Esophagus squamous epithelium (tissue), 5 donors: ENCODE measurements around the gene CCDC88C. TPM values are rescaled to one million over a fixed set of nuclear protein-coding genes. Genes with fewer than 3 reads are reported as not detected.

Source experiments
- DNase-seq: peaks from one replicate; lab custom pipeline; 2025; lab: John Stamatoyannopoulos, UW
- H3K27ac ChIP-seq, 4 donors: fragments of 200-600 bp; sonication (generic); one replicate each; pipeline ENCODE4 v1.5.1; 2016 to 2019; ENCODE audit warnings: mild to moderate bottlenecking in 1 of 4
- H3K27me3 ChIP-seq, 4 donors: fragments of 200-600 bp; sonication (generic); 1 replicate in 3 of 4; 2 replicates in 1 of 4; pipeline versions ENCODE4 v1.5.1 to v1.6.0; 2017 to 2021; ENCODE audit warnings: antibody characterized with exemption in 1 of 4
- H3K36me3 ChIP-seq, 3 donors: fragments of 200-600 bp; sonication (generic); one replicate each; pipeline ENCODE4 v1.5.1; 2016 to 2019
- H3K4me1 ChIP-seq, 3 donors: fragments of 200-600 bp; sonication (generic); one replicate each; pipeline ENCODE4 v1.5.1; 2017 to 2019
- H3K4me3 ChIP-seq, 4 donors: fragments of 200-600 bp; sonication (generic); 1 replicate in 3 of 4; 2 replicates in 1 of 4; pipeline ENCODE4 v1.5.1; 2016 to 2019; ENCODE audit warnings: mild to moderate bottlenecking in 2 of 4, moderate library complexity in 1 of 4
- H3K9me3 ChIP-seq, 3 donors: fragments of 200-600 bp; sonication (generic); one replicate each; pipeline ENCODE4 v1.5.1; 2016 to 2019
- POLR2A ChIP-seq, 4 donors: fragments of 450-650 bp; IDR thresholded peaks; one replicate each; pipeline ENCODE4 v1.6.1; 2017; ENCODE audit warnings: antibody characterized with exemption in 4 of 4, mild to moderate bottlenecking in 4 of 4, moderate library complexity in 3 of 4
- WGBS, 2 donors: methylation state at CpG; one replicate each; pipeline ENCODE4 v1.1.5; 2018; 5-methylcytosine and 5-hydroxymethylcytosine counted together
- intact Hi-C: fragments of 100-400 bp; cut with DNase I; formaldehyde crosslinking; loops from one replicate; pipeline ENCODE4 v1.15.0; 2022
- total RNA-seq, 4 donors: library from RNA; depleted of rRNA; stranded (reverse); fragments of >200 nt; gene quantifications; one replicate each; pipeline ENCODE4 v1.1.0, GENCODE V29; 2016
- TF ChIP-seq, protein P1 (sequence below), 6 experiments: fragments of 450-650 bp in 4 of 6; fragments of 200-600 bp in 2 of 6; sonication (generic) in 2 of 6; IDR thresholded peaks; one replicate each; pipeline ENCODE4 v1.5.1; 2016 to 2019; ENCODE audit warnings: antibody characterized with exemption in 6 of 6, mild to moderate bottlenecking in 4 of 6, moderate library complexity in 4 of 6
- donor health status: DM: yes; HTN: yes; CAD: no.

CCDC88C gene, protein sequence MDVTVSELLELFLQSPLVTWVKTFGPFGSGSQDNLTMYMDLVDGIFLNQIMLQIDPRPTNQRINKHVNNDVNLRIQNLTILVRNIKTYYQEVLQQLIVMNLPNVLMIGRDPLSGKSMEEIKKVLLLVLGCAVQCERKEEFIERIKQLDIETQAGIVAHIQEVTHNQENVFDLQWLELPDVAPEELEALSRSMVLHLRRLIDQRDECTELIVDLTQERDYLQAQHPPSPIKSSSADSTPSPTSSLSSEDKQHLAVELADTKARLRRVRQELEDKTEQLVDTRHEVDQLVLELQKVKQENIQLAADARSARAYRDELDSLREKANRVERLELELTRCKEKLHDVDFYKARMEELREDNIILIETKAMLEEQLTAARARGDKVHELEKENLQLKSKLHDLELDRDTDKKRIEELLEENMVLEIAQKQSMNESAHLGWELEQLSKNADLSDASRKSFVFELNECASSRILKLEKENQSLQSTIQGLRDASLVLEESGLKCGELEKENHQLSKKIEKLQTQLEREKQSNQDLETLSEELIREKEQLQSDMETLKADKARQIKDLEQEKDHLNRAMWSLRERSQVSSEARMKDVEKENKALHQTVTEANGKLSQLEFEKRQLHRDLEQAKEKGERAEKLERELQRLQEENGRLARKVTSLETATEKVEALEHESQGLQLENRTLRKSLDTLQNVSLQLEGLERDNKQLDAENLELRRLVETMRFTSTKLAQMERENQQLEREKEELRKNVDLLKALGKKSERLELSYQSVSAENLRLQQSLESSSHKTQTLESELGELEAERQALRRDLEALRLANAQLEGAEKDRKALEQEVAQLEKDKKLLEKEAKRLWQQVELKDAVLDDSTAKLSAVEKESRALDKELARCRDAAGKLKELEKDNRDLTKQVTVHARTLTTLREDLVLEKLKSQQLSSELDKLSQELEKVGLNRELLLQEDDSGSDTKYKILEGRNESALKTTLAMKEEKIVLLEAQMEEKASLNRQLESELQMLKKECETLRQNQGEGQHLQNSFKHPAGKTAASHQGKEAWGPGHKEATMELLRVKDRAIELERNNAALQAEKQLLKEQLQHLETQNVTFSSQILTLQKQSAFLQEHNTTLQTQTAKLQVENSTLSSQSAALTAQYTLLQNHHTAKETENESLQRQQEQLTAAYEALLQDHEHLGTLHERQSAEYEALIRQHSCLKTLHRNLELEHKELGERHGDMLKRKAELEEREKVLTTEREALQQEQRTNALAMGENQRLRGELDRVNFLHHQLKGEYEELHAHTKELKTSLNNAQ (N-terminal part only)
- total RNA-seq = 10 to 100 TPM; 23.2 to 31.5 (median 29.9) TPM

DNA sequence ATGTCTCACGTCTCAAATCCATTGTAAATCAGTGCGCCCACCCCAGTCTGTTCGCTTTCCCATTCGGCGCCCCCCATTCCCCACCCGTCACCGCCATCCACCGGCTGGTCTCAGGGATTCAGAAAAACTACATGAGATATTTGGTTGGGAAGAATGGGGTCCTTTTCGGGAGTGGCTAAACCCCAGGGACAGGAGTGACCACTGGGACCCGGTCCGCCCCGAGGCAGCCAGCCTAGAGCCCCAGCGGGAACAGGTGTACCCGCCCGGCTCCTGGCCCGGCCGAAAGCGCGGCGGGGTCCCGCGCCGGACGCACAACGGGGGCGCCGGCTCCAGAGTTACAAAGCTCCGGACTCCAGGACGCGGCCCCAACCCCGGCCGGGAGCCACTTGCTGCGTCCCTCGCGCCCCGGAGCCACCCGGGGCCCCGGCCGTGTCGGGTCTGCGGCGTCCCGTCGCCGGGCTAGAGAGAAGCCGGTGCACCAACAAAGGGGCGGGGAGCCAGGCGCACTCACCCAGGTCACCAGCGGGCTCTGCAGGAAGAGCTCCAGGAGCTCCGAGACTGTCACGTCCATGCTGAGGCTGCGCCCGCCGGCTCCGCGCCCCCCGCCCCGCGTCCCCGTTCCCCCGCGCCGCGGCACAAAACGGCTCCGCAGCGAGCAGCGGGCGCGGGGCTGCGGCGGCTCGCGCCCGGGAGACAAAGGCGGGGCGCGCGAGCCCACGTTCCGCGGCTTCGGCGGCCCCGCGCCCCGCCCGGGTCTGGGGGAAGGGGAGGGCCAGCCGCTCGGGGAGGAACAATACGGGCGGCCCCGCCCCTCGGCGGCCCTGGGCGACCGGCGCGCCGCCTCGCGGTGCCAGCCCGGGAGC is at the start of gene CCDC88C:
Gene CCDC88C (minus strand): TSS at position 701 of the 863 bp plus-strand sequence. CDS start 130 bp downstream, at position 571.
- Histone ChIP-seq H3K36me3 (peaks cover 0 to 6% (median 0%) of the 10 kb centered on the region in 3 donors), H3K27ac (peak within 1 kb of the TSS; percentile 82 to 91 (median 85)), H3K9me3 (no peaks in the 10 kb centered on the region), H3K4me1 (peaks cover 23 to 65% (median 30%) of the 10 kb centered on the region in 3 donors), H3K27me3 (peaks cover 0 to 16% (median 0%) of the 10 kb centered on the region in 4 donors), H3K4me3 (peak within 1 kb of the TSS; percentile 59 to 90 (median 78))
- WGBS, 2 donors = 2 to 5% methylated on average over 13 of the region's 103 CpGs
- peak; percentile 15 for DNase-seq
- TF ChIP-seq POLR2A (IDR thresholded peaks at IDR 0.05) = peak in 1 of 4 donors; percentile 52
- TF ChIP-seq, protein P1, sequence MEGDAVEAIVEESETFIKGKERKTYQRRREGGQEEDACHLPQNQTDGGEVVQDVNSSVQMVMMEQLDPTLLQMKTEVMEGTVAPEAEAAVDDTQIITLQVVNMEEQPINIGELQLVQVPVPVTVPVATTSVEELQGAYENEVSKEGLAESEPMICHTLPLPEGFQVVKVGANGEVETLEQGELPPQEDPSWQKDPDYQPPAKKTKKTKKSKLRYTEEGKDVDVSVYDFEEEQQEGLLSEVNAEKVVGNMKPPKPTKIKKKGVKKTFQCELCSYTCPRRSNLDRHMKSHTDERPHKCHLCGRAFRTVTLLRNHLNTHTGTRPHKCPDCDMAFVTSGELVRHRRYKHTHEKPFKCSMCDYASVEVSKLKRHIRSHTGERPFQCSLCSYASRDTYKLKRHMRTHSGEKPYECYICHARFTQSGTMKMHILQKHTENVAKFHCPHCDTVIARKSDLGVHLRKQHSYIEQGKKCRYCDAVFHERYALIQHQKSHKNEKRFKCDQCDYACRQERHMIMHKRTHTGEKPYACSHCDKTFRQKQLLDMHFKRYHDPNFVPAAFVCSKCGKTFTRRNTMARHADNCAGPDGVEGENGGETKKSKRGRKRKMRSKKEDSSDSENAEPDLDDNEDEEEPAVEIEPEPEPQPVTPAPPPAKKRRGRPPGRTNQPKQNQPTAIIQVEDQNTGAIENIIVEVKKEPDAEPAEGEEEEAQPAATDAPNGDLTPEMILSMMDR (IDR thresholded peaks at IDR 0.05) = no peak
- intact Hi-C loops = loop anchor here (10.0 kb wide), 1 partner anchor 53 kb away; no protein-coding TSS in a partner anchor

DNA sequence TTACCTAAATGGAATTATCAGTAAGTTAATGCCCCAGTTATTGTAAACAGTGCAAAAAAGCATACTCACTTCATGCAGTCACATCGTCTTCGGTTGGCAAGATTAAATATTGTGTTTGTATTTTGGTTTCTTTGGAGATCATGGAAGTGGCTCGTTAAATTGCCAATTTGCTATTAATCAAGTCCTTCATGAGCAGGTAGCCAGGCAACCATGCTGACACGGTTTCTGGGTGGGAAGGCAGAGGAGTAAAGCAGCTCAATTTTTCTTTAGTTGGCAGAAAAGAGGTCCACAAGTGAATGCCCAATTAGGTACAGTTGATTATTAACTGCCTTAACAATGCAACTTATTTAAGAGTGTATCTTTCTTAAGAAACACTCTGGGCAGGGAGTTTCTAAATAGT is 48.6 kb upstream of the CCDC88C start:
- Histone ChIP-seq H3K27ac (no peak overlapping the region), H3K4me3 (no peak overlapping the region), H3K36me3 (peaks cover 18 to 98% (median 23%) of the 10 kb centered on the region in 3 donors), H3K9me3 (no peaks in the 10 kb centered on the region), H3K4me1 (no peaks in the 10 kb centered on the region), H3K27me3 (no peaks in the 10 kb centered on the region)
- DNase-seq = no peak
- WGBS, 2 donors = 44 to 59% methylated on average over 4 of the region's 4 CpGs
- intact Hi-C loops = no loop called here
- no peak for TF ChIP-seq POLR2A (IDR thresholded peaks at IDR 0.05)
- TF ChIP-seq, protein P1 (IDR thresholded peaks at IDR 0.05) = no peak

DNA sequence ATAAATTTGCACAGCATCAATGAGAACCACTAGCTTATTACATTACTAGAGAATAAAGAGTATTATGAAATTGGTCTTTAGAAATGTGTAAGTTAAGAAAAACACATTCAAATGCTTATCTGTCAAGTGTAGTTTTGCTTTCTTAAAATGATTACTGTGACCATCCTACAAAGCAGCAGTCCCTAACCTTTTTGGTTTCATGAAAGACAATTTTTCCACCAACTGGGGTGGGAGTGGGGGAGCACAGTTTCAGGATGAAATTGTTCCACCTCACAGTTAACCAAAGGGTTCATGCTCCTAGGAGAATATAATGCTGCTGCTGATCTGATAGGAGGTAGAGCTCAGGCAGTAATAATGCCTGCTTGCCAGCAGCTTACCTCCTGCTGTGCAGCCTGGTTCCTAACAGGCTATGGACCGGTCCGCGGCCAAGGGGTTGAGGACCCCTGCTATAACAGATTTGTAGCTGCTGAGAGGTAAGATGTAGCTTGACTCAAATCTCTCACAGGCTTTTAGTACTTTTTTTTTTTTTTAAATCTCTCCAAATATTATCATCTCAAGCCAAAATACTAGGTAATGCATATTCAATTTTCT is 47.1 kb upstream of the CCDC88C start:
- Histone ChIP-seq H3K36me3 (peaks cover 22 to 98% (median 26%) of the 10 kb centered on the region in 3 donors), H3K27me3 (no peaks in the 10 kb centered on the region), H3K4me3 (no peak overlapping the region), H3K27ac (no peak overlapping the region), H3K4me1 (no peaks in the 10 kb centered on the region), H3K9me3 (no peaks in the 10 kb centered on the region)
- WGBS, 2 donors = 56 to 79% methylated on average over 3 of the region's 3 CpGs
- no peak for TF ChIP-seq POLR2A (IDR thresholded peaks at IDR 0.05)
- TF ChIP-seq, protein P1 (IDR thresholded peaks at IDR 0.05) = no peak
- DNase-seq = no peak
- intact Hi-C loops = no loop called here

DNA sequence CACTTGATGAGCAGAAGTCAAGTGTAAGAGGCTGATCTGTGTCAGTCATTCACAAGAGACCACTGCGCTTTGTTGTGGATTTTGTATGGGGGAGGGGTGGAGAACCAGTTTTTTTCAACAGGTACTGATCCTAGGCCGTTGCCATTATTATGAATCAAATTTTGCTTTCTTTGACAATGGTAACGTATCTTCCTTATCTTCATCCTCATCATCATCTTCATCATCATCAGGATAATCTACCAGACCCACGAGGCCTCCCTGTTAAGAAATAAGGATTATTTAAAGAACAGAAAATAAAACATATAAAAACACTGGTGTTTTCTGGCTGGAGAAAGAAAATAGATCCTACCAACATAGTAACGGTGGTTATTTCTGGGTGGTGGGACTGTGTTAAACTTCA is 41.0 kb upstream of the CCDC88C start:
- peaks cover 16 to 96% (median 35%) of the 10 kb centered on the region in 3 donors for H3K36me3 ChIP-seq
- no peak overlapping the region for H3K4me3 ChIP-seq
- H3K4me1 ChIP-seq = no peaks in the 10 kb centered on the region
- 81 to 83% methylated on average over 5 of the region's 5 CpGs for WGBS, 2 donors
- H3K9me3 ChIP-seq = no peaks in the 10 kb centered on the region
- intact Hi-C loops = no loop called here
- H3K27ac ChIP-seq = no peak overlapping the region
- TF ChIP-seq, protein P1 (IDR thresholded peaks at IDR 0.05) = no peak
- no peak for TF ChIP-seq POLR2A (IDR thresholded peaks at IDR 0.05)
- H3K27me3 ChIP-seq = no peaks in the 10 kb centered on the region
- DNase-seq = no peak
